Spleen (tissue), 7 donors: ENCODE results near the gene DIP2C.

ENCODE experiments used
- POLR2A ChIP-seq, 3 donors: fragments of 450-650 bp; IDR thresholded peaks; one replicate each; pipeline ENCODE4 v1.5.1; 2017; ENCODE audit warnings: antibody characterized with exemption in 3 of 3, mild to moderate bottlenecking in 1 of 3
- TF ChIP-seq, protein P1 (sequence below), 11 experiments: fragments of 200-600 bp in 7 of 11; fragments of 450-650 bp in 4 of 11; sonication (generic) in 4 of 11; IDR thresholded peaks in 8 of 11; conservative IDR thresholded peaks in 3 of 11; 1 replicate in 7 of 11; 2 replicates in 4 of 11; pipeline versions ENCODE4 v1.4.0 to v1.8.0; 2016 to 2021; ENCODE audit warnings: antibody characterized with exemption in 11 of 11, inconsistent platforms in 4 of 11, mild to moderate bottlenecking in 1 of 11
- donor health status: DM: no; HTN: no; CAD: no; lungs with moderate emphysema.
- donor health status: DM: no; HTN: no; CAD: no.
- donor health status: DM: no; HTN: no; CAD: no.

DNA sequence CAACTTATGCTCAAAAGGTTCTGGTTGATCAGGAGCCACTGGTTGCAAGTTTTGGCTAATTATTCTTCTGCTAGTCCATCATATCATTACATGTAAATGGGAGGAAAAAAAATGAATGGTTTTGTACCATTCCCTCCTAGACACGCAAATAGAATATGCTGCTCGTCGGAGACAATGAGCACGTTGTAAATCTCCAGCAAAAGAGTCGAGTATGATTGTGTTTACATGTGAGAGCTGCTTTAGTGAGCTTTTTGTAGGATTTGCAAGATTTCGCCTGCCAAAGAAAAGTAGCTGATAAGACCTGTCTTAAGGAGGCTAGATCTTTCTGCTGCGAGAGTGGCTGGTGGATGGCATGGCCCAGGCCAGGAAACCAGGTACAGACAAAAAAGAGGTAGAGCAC is 445.2 kb downstream of the DIP2C start:
- TF ChIP-seq, protein P1, sequence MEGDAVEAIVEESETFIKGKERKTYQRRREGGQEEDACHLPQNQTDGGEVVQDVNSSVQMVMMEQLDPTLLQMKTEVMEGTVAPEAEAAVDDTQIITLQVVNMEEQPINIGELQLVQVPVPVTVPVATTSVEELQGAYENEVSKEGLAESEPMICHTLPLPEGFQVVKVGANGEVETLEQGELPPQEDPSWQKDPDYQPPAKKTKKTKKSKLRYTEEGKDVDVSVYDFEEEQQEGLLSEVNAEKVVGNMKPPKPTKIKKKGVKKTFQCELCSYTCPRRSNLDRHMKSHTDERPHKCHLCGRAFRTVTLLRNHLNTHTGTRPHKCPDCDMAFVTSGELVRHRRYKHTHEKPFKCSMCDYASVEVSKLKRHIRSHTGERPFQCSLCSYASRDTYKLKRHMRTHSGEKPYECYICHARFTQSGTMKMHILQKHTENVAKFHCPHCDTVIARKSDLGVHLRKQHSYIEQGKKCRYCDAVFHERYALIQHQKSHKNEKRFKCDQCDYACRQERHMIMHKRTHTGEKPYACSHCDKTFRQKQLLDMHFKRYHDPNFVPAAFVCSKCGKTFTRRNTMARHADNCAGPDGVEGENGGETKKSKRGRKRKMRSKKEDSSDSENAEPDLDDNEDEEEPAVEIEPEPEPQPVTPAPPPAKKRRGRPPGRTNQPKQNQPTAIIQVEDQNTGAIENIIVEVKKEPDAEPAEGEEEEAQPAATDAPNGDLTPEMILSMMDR (IDR thresholded peaks at IDR 0.05 in 8 of 11, conservative IDR thresholded peaks at IDR 0.05 in 3 of 11) = no peak
- TF ChIP-seq POLR2A (IDR thresholded peaks at IDR 0.05) = no peak
